SK-N-SH treated with all-trans-retinoic acid at 6 μM for 48 hours (cell line): ENCODE data around the gene MYL3.

Source experiments
- ATAC-seq: fragments of 200-7000 bp; cut with Tn5 transposase; 3 replicates; pipeline ENCODE4 v1.9.1; 2020; ENCODE audit warnings: mild to moderate bottlenecking, moderate library complexity
- ARNTL ChIP-seq: fragments of 450-650 bp; formaldehyde crosslinking; IDR thresholded peaks from 2 replicates; pipeline ENCODE4 v1.5.0; 2020; ENCODE audit warnings: low read depth, mild to moderate bottlenecking, moderate library complexity, borderline replicate concordance
- CREB5 ChIP-seq: fragments of 250-450 bp; sonication (Bioruptor Pico); IDR thresholded peaks from 2 replicates; pipeline ENCODE4 v1.5.1; 2020; ENCODE audit warnings: low read depth, mild to moderate bottlenecking, moderate library complexity
- CSDC2 ChIP-seq: fragments of 250-450 bp; sonication (Bioruptor Pico); IDR thresholded peaks from 2 replicates; pipeline ENCODE4 v1.5.0; 2020; ENCODE audit warnings: mild to moderate bottlenecking, moderate library complexity
- CSRNP3 ChIP-seq: fragments of 250-450 bp; sonication (Bioruptor Pico); IDR thresholded peaks from 2 replicates; pipeline ENCODE4 v1.5.1; 2021; ENCODE audit warnings: mild to moderate bottlenecking, moderate library complexity
- PATZ1 ChIP-seq: fragments of 250-450 bp; sonication (Bioruptor Pico); IDR thresholded peaks from 2 replicates; pipeline ENCODE4 v1.8.0; 2020; ENCODE audit warnings: mild to moderate bottlenecking, moderate library complexity, borderline replicate concordance
- PPARA ChIP-seq: fragments of 250-450 bp; sonication (Bioruptor Pico); IDR thresholded peaks from 2 replicates; pipeline ENCODE4 v1.5.0; 2020; ENCODE audit warnings: mild to moderate bottlenecking, borderline replicate concordance
- TCF4 ChIP-seq: fragments of 250-450 bp; sonication (Bioruptor Pico); IDR thresholded peaks from 2 replicates; pipeline ENCODE4 v1.8.0; 2021; ENCODE audit warnings: mild to moderate bottlenecking, moderate library complexity, borderline replicate concordance
- TOX ChIP-seq: fragments of 250-450 bp; sonication (Bioruptor Pico); IDR thresholded peaks from 2 replicates; pipeline ENCODE4 v1.8.0; 2021; ENCODE audit warnings: mild to moderate bottlenecking, moderate library complexity, borderline replicate concordance
- TSHZ2 ChIP-seq: fragments of 250-450 bp; sonication (Bioruptor Pico); IDR thresholded peaks from 2 replicates; pipeline ENCODE4 v1.5.0; 2020; ENCODE audit warnings: mild to moderate bottlenecking, moderate library complexity
- ZC3H10 ChIP-seq: fragments of 250-450 bp; sonication (Bioruptor Pico); IDR thresholded peaks from 2 replicates; pipeline ENCODE4 v1.5.1; 2021; ENCODE audit warnings: mild to moderate bottlenecking, moderate library complexity
- ZNF565 ChIP-seq: fragments of 450-650 bp; formaldehyde crosslinking; conservative IDR thresholded peaks from 2 replicates; pipeline ENCODE4 v1.5.0; 2020; ENCODE audit warnings: low read depth, mild to moderate bottlenecking, moderate library complexity
- ZNF8 ChIP-seq: fragments of 450-650 bp; formaldehyde crosslinking; IDR thresholded peaks from 2 replicates; pipeline ENCODE4 v1.5.0; 2020; ENCODE audit warnings: mild to moderate bottlenecking, moderate library complexity

MYL3 gene

GRCh38 chr3:46847744-46848143, 15.5 kb downstream of the MYL3 start (continued):
- TF ChIP-seq TSHZ2 (CRISPR knock-in tag) (no peak), ARNTL (CRISPR knock-in tag) (no peak), TCF4 (CRISPR knock-in tag) (no peak)

GRCh38 chr3:46846624-46847542, 16.4 kb downstream of the MYL3 start:
- ATAC-seq: no peak
- no peak for TF ChIP-seq ZC3H10 (CRISPR knock-in tag)
- no peak for TF ChIP-seq PPARA (CRISPR knock-in tag)
- TF ChIP-seq CSDC2 (CRISPR knock-in tag): no peak
- no peak for TF ChIP-seq ZNF565 (CRISPR knock-in tag)
- TF ChIP-seq, all 23 proteins: peak for 0

GRCh38 chr3:46845860-46846623, 17.2 kb downstream of the MYL3 start:
- no peak for TF ChIP-seq ZNF8 (CRISPR knock-in tag)
- peak; percentile 70; the same call in 1 of the 2 replicates for TF ChIP-seq TSHZ2 (CRISPR knock-in tag)
- TF ChIP-seq PATZ1: peak; percentile 76; the same call in 1 of the 2 replicates
- ATAC-seq: peak; percentile 92

GRCh38 chr3:46845397-46845859, 17.8 kb downstream of the MYL3 start:
- TF ChIP-seq CSRNP3 (CRISPR knock-in tag) (0 out of 2 replicates have a peak, but pooled peaks have one; percentile 51), CREB5 (CRISPR knock-in tag) (0 out of 2 replicates have a peak, but pooled peaks have one; percentile 20), TCF4 (CRISPR knock-in tag) (peak; percentile 83; the same call in 1 of the 2 replicates), TOX (CRISPR knock-in tag) (no peak)

More at GRCh38 chr3:46845397-46845859, 17.8 kb downstream of the MYL3 start:
- peak; percentile 79 for ATAC-seq
